ENCODE data around the gene PA2G4. TPM values are rescaled to one million over a fixed set of nuclear protein-coding genes. Genes with fewer than 3 reads are reported as not detected.

PA2G4 gene
- total RNA-seq, 4 donors from 2014 or later = 22.1 to 63.0 (median 44.8) TPM

DNA sequence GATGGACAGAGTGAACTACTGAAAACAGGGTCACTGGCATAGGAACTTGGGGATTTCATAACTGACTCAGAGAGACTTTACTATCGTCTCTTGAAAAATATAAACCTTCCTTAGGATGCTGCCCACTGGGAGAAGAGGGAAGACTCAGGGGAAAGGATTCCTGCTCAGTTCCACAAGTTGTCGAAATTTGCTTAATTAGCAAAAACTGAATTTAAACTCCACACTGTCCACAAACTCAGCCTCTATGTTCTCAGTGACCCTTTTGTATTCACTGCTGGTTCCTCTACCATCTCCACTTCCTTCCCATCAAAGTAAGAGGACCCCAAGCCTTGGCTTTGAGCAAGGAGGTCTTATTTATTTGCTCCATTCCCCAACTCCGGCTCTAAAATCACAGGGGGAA, 40.9 kb downstream of the PA2G4 start:
- in situ Hi-C loops (cut with MboI; ENCODE audit: low pct_ligation_motif_present in 1 of 4, low pct_unique_long_range_greater_than_20kb in 1 of 4, low sequenced_read_pairs in 3 of 4) = no loop called here
- no peaks in the 10 kb centered on the region for H3K9me3 ChIP-seq
- H3K4me1 ChIP-seq = peaks cover 6 to 38% (median 13%) of the 10 kb centered on the region in 4 donors
- WGBS, 2 donors (ENCODE audit: low coverage in 1 of 2) = 79 to 85% methylated on average over 3 of the region's 3 CpGs
- intact Hi-C loops (cut with DNase I; ENCODE audit: low total_unique reads) = no loop called here
- no peaks in the 10 kb centered on the region for H3K27me3 ChIP-seq
- H3K27ac ChIP-seq = peak overlapping the region in 2 of 4 donors; percentile 11 to 58
- DNase-seq = no peak
- TF ChIP-seq EP300 (IDR thresholded peaks at IDR 0.05; ENCODE audit: low read depth) (no peak), POLR2A (IDR thresholded peaks at IDR 0.05) (no peak), POLR2AphosphoS5 (IDR thresholded peaks at IDR 0.05) (no peak)
- TF ChIP-seq, protein P1, sequence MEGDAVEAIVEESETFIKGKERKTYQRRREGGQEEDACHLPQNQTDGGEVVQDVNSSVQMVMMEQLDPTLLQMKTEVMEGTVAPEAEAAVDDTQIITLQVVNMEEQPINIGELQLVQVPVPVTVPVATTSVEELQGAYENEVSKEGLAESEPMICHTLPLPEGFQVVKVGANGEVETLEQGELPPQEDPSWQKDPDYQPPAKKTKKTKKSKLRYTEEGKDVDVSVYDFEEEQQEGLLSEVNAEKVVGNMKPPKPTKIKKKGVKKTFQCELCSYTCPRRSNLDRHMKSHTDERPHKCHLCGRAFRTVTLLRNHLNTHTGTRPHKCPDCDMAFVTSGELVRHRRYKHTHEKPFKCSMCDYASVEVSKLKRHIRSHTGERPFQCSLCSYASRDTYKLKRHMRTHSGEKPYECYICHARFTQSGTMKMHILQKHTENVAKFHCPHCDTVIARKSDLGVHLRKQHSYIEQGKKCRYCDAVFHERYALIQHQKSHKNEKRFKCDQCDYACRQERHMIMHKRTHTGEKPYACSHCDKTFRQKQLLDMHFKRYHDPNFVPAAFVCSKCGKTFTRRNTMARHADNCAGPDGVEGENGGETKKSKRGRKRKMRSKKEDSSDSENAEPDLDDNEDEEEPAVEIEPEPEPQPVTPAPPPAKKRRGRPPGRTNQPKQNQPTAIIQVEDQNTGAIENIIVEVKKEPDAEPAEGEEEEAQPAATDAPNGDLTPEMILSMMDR (IDR thresholded peaks at IDR 0.05) = no peak
- peaks cover 0 to 23% (median 8%) of the 10 kb centered on the region in 4 donors for H3K36me3 ChIP-seq
- no peak overlapping the region for H3K4me3 ChIP-seq

DNA sequence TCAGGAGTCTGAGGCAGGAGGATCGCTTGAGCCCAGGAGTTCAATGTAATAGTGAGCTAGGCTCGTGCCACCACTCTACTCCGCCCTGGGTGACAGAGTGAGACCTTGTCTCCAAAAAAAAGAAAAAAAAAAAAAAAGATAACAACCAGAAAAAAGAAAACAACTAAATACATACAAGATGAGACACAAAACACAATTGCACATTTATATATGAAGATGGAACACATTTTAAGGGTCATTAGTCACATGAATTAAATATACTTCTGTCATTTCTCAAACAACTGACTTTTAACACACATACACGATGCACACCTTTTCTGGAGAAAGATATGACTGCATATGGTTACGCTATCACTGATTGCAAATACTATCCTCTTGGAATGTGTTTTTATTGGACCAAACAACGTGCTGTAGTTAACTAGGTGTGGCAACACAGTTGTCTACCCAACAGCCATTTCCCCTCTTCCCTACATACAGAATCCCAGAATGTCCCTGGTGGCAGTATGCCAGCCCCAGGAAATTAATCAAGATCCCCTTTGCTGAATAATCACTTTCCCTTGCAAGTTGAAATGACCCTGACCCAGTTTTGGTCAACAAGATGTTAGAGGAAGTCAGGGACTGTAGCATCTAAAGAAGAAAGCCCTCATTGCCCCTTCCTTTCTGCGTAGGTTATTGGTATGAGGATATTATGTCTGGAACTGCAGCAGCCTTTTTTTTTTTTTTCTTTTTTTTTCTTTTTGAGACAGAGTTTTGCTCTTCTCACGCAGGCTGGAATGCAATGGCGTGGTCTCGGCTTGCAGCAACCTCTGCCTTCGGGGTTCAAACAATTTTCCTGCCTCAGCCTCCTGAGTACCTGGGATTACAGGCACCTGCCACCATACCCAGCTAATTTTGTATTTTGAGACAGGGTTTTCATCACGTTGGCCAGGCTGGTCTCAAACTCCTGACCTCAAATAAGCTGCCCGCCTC, 42.4 kb downstream of the PA2G4 start:
- Histone ChIP-seq H3K36me3 (peaks cover 0 to 20% (median 5%) of the 10 kb centered on the region in 4 donors), H3K9me3 (no peaks in the 10 kb centered on the region), H3K4me3 (no peak overlapping the region), H3K4me1 (peaks cover 12 to 52% (median 23%) of the 10 kb centered on the region in 4 donors), H3K27me3 (no peaks in the 10 kb centered on the region), H3K27ac (peak overlapping the region; percentile 74 to 77 (median 76))
- 50 to 53% methylated on average over 10 to 13 of the region's 13 CpGs for WGBS, 2 donors (ENCODE audit: low coverage in 1 of 2)
- intact Hi-C loops (cut with DNase I; ENCODE audit: low total_unique reads) = no loop called here
- TF ChIP-seq POLR2A (IDR thresholded peaks at IDR 0.05) = peak; percentile 43
- TF ChIP-seq, protein P1 (IDR thresholded peaks at IDR 0.05) = peak in 1 of 5 experiments; percentile 9
- TF ChIP-seq POLR2AphosphoS5 (IDR thresholded peaks at IDR 0.05) = peak; percentile 30 to 84 (median 73)
- TF ChIP-seq EP300 (IDR thresholded peaks at IDR 0.05; ENCODE audit: low read depth) = no peak
- in situ Hi-C loops (cut with MboI; ENCODE audit: low pct_ligation_motif_present in 1 of 4, low pct_unique_long_range_greater_than_20kb in 1 of 4, low sequenced_read_pairs in 3 of 4) = no loop called here
- peak; percentile 73 for DNase-seq

DNA sequence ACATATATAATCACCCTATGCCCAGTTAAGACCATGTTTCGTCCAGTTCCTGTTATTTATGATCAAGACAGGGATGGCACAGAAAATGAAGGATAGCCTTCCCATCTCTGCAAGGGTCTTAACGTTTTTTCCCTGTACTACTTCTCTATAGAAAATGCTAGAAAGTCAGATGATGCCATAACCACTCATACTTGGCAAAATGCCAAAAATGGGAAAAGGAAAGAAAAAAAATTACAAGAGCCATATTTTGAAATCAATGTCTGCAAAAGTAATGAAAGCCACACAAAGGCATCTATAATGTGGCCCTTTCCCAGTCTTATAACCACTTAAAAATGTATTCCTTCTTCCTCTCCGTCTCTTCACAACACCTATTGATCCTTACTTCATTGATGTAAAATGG, 46.2 kb downstream of the PA2G4 start:
- H3K27ac ChIP-seq = peak overlapping the region in 2 of 4 donors; percentile 92 to 98
- DNase-seq = no peak
- in situ Hi-C loops (cut with MboI; ENCODE audit: low pct_ligation_motif_present in 1 of 4, low pct_unique_long_range_greater_than_20kb in 1 of 4, low sequenced_read_pairs in 3 of 4) (no loop called here), intact Hi-C loops (cut with DNase I; ENCODE audit: low total_unique reads) (no loop called here)
- WGBS, 2 donors (ENCODE audit: low coverage in 1 of 2) = 59 to 65% methylated on average over 3 of the region's 3 CpGs
- no peaks in the 10 kb centered on the region for H3K36me3 ChIP-seq
- H3K9me3 ChIP-seq = no peaks in the 10 kb centered on the region
- H3K4me1 ChIP-seq = peaks cover 20 to 46% (median 31%) of the 10 kb centered on the region in 4 donors
- H3K27me3 ChIP-seq = no peaks in the 10 kb centered on the region
- TF ChIP-seq, protein P1 (IDR thresholded peaks at IDR 0.05) = no peak
- peak in 2 of 3 donors; percentile 36 to 37 for TF ChIP-seq POLR2AphosphoS5 (IDR thresholded peaks at IDR 0.05)
- no peak overlapping the region for H3K4me3 ChIP-seq

DNA sequence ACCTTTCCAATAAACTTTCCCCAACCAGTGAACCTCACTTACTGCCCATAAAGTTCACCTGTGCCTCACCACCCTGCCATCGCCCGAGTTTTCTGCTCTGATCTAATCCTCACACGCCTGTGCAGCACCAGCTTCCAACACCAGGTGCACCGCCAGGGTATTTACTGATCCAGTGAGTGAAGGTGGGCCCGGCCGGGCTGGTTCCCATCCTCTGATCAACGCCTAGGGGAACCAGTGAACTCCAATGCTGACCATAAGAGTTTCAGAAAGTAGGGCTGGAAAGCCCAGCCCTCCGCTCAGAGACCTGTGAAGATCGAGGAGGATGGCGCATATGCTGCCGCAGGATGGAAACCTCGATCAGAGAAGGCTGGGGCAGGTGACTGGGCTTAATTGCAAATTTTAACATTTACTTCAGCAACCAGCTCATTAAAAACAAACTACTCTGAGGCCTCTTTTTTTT, 47.3 kb downstream of the PA2G4 start:
- no peaks in the 10 kb centered on the region for H3K9me3 ChIP-seq
- H3K27ac ChIP-seq = peak overlapping the region; percentile 92 to 98 (median 97)
- DNase-seq = peak; percentile 81
- H3K27me3 ChIP-seq = no peaks in the 10 kb centered on the region
- H3K4me3 ChIP-seq = peak overlapping the region; percentile 50 to 81 (median 64)
- intact Hi-C loops (cut with DNase I; ENCODE audit: low total_unique reads) (no loop called here), in situ Hi-C loops (cut with MboI; ENCODE audit: low pct_ligation_motif_present in 1 of 4, low pct_unique_long_range_greater_than_20kb in 1 of 4, low sequenced_read_pairs in 3 of 4) (no loop called here)
- TF ChIP-seq EP300 (IDR thresholded peaks at IDR 0.05; ENCODE audit: low read depth) (no peak), POLR2AphosphoS5 (IDR thresholded peaks at IDR 0.05) (peak in 2 of 3 donors; percentile 40 to 69), POLR2A (IDR thresholded peaks at IDR 0.05) (peak; percentile 59)
- TF ChIP-seq, protein P1 (IDR thresholded peaks at IDR 0.05) = peak; percentile 57 to 96 (median 59)
- H3K36me3 ChIP-seq = no peaks in the 10 kb centered on the region
- peaks cover 16 to 42% (median 27%) of the 10 kb centered on the region in 4 donors for H3K4me1 ChIP-seq
- WGBS, 2 donors (ENCODE audit: low coverage in 1 of 2) = 3% methylated on average over 12 of the region's 12 CpGs; no CpG with 5 or more reads in 1 of the 2 donors

Measured in transverse colon (tissue), 4 donors.